UCSD-AML1 (cell line): ENCODE results near the gene CPHXL.
A peak's percentile ranks its signal among the peaks of the same experiment; 100 is the strongest.

ENCODE experiments used
- DNase-seq: peaks from one replicate; lab custom pipeline; 2025; ENCODE audit not compliant: unreplicated experiment; lab: John Stamatoyannopoulos, UW

The CPHXL gene

DNA sequence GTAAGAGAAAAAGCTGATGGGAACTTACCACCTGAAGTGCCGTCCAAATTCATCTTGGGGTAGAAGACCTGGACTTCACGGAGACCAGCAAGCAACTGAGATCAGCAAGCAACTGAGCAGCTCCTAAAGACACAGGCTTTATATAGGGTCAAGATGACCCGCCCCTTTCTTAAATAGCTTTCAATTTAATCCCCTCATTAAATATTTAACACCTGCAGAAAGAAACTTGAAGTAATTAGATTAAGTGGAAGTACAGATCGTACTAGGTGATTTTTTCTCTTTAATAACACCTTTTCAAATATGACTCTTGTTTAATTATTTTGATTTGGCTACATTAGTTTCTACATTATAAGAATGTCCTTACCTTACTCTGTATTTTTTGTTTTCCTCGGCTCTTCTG, at the start of gene CPHXL:
Gene CPHXL, minus strand, starts transcription at position 101 of the 400 bp plus-strand sequence. Its CDS starts 48 bp downstream, at position 53.
- DNase-seq, result no peak

DNA sequence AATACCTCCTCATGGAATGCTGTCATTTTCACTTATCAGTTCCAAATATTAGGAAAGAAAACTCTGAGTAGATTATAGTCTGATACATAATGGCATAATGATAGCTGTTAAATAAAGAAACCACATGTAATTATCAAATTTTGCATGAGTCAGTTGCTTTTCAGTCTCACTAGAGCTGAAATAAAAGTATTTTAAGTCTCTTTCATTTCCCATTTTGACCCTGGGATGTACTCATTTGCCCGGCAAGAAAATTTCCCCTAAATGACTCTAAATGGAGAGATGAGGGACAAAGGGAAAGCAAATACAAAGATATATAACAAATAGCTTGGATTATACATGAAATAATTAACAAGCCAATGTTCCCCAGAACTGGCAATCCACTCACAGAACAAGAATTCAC, 47.9 kb upstream of the CPHXL start:
- no peak for DNase-seq

DNA sequence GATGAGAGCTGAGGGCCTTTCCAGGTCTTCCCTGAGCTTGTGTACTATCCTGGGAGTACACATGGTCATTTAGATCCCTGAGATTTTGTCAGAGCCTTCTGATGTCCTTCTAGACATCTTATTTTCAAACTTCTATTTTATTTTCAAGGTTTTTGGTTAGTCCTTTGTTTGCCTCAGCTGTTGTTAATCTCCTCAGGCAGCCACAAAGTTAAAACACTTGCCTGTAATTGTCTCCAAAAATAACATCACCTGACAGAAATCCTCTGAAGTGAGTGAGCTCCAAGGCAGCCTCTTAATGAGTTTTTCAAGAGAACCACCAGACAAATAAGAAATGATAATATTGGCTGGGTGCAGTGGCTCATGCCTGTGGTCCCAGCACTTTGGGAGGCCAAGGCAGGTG, 43.8 kb upstream of the CPHXL start:
- DNase-seq, result no peak

DNA sequence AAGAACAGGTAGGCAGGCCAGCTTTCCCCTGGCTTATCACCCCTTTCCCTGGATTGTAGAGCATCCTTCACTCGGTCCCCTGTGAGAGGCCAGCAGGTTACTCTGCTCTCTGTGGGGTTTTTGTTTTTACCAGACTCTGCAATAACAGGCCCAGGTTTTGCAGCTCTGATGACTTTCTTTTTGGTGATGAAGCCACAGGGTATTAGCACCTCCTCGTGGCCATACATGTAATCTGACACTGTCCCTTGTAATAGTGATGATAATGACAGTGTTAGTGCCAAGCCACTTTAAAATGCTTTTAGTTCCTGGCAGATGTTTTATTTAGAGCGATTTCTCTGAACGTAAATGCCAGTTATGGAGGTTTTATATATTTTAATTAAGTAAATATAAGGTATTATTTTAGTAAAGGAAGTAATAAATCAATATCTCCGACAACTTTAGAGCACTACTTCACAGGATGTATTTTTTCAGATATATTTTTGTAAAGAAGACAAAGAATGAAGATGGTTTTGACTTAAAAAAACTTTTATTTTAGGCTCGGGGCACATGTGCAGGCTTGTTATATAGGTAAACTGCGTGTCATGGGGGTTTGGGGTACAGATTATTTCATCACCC, 38.0 kb upstream of the CPHXL start:
- peak; percentile 18 for DNase-seq

DNA sequence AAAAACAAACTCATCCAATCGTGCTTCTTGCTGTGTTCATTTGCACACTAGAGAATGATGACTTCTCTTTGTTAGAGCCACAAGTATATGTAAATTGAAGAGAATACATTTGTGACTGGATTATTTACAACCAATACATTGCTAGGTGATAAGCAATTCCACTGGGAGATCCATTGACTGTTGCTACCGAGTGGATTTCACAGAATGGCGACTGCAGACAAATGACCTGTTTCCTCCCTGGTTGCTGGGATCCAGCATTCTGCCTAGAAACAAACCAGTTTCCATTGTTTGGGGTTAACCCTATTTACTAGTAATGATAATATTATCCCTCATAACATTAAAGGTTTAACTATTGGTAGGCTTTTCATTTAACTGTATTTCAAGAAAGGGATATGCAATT, 36.9 kb upstream of the CPHXL start:
- DNase-seq, result no peak

DNA sequence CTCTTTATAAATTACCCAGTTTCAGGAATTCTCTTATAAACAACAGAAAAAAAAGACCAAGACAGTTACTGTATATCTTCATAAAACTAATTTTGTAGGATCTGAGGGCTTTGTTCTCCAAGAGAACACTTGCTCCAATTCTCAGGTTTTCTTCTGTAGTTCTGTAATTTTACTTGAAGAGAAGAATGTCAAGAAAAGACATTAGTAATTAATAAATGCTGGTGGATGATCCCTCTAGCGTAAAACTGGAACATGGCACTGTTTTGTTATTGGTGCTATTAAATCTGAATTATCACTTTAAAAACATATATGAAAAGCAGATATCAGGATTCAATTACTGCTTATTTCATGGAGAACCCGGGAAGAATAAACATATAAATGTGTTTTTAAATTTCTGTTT, 36.5 kb upstream of the CPHXL start:
- DNase-seq, result no peak

DNA sequence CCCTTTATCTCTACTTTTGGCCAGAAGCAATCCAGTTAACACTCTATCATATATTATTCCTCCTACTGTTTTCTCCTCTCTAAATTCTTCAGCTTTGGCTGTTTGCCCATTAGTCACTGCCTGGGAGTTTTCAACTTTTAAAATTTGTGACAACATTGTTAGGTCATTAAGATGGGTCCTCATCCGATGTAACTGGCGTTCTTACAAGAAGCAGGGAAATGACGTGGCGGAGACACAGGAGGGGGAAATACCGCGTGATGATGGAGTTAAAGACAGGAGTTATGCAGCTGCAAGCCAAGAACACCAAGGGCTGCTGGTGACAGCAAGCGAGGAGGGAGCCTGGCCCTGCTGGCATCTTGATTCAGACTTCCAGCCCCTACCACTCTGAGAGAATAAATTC, 34.8 kb upstream of the CPHXL start:
- DNase-seq, result no peak

DNA sequence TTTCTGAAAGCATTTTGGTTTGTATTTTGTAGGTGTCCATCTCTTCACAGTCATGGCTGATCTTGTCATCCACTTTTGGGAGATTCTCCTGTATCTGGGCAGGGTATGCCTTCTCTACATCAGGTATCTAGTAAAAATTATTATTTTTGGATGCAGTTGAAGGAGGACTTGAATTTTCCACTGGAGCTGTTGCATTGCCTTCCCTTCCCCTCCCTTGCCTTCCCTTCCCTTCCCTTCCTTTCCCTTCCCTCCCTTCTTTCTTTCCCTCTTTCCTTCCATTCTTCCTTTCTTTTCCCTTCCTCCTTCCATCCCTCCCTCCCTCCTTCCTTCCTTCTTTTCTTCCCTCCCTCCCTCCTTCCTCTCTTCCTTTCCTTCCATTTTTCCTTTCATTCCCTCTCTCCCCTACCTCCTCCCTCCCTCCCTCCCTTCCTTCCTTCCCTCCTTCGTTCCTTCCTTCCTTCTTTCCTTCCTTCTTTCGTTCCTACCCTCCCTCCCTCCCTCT, 33.8 kb upstream of the CPHXL start:
- no peak for DNase-seq

DNA sequence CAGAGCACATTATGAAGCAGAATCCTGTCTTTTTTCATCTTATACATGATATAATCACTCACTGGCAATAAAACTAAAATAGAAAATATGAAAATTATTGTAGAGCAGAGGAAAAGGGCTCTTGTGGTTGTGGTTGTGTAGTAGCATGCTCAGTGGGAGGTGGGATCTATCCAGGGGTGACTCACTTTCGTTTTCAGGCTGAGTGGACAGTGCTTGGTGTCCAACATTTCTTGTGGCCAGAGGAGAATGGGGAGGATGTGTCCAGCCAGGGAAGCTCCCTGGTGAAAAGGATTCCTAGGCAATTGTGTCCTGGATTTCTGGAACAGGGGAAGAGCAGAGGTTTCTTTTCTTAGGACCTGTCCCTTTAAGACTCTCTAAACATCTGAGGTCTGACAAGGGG, 31.9 kb upstream of the CPHXL start:
- DNase-seq, result no peak

DNA sequence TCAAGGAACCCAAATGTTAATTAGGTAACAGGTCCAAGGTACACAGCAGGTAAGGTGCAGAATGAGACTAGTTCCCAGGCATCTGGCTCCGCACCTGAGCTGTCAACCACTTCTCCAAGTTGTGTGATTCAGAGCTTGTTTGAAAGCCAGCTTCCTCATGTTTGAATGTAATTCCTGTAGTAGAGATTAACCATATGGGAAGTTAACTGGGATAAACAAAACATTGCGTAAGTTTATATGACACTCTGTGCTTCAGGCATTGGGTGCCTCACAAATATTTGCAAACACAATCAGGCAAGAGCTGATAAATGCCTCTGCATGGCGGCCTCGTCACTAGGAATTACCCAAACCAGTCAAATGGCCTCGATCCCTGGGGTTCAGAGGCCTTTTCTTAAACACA, 27.9 kb upstream of the CPHXL start:
- DNase-seq, result no peak

DNA sequence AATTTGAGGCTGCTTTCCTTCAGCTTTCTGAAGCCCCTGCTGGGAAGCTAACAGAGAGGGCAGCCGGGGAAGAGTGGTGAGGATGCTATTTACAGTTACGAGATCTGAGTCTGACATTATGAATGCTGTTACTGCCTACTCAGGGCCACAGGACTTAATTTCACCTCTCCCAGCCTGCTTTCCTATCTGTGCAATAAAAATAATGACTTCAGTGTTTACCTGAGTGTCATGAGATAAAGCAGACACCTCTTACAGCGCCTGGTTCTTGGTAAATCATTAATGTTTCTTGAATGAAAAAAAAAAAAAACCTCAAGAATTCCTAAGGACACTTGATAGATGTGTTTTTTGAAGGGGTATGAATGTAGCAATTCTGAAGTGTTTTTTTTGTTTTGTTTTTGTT, 24.2 kb upstream of the CPHXL start:
- DNase-seq, result no peak

DNA sequence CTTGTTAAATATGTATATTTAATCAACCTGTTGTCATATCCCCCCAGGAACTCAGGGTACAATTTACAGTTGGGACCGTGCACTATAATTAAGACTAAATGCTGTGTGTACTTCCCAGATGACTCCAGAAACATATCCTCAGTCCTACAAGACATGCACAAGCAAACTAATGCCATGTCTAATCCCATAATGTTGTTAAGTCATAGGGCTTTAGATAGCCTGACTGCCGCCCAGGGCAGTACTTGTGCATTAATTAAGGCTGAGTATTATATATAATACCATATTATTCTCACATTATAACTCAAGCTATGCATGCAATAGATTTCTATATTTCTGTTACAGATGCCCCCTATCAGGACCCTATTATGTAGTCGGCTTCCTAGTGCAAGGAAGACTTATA, 20.1 kb upstream of the CPHXL start:
- no peak for DNase-seq

DNA sequence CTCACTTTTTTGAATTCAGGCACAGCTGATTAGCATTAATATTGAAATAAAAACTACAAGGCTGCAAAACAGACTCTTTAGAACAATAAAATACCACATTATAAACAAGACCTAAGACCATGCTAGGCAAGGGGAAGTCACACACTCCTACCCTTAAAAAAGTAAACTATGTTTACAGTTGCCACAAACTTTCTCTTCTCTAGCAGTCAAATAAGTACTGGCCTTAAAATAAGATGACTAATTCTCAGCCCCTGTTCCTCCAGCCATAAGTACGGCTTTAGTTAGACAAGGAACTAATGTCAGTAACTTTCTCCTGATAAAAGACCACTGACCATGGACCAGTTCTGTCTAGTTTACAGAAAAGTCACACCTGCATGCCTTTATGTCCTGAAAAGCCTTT, 19.5 kb upstream of the CPHXL start:
- no peak for DNase-seq

DNA sequence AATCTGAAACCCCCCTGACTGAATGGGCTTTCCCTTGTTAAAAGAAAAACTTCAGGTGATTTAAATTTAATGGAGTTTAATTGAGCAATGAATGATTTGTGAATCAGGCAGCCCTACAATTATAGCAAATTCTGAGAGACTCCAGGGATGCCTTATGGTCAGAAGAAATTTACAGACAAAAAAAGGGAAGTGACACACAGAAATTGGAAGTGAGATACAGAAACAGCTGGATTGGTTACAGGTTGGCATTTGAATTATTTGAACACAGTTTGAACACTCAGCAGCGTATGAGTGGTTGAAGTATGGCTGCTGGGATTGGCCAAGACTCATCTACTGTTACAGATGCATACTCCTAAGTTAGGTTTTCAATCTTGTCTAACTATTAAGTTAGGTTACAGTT, 19.0 kb upstream of the CPHXL start:
- DNase-seq, result no peak

DNA sequence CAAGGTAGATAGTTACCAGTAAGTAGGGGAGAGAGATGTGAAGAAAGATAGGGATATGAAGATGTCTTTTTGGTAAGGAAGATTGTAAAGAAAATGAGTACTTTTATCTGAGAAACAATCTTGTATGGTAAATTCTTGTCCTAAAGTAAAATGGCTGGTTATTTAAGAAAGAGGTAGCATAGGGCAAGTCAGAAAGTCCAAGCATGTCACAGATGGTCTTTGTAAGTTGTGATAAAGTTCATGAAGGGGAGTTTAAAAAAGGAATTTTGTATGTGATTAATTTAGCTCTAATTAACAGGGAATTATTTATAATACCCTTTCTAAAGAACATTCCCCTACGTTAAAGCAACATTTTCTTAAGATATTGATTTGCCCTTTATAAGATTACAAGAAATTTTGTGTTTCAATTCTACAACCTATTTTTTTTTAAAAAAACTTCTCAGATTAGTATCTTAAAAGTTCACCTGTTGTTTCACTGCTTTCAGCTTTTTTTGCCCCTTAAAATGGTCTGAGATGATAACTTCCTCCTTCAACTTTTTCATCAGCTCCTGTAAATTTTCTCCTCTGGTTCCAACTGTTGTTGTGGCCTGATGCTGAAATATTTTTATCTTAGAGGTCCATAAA, 16.2 kb upstream of the CPHXL start:
- DNase-seq, result no peak

DNA sequence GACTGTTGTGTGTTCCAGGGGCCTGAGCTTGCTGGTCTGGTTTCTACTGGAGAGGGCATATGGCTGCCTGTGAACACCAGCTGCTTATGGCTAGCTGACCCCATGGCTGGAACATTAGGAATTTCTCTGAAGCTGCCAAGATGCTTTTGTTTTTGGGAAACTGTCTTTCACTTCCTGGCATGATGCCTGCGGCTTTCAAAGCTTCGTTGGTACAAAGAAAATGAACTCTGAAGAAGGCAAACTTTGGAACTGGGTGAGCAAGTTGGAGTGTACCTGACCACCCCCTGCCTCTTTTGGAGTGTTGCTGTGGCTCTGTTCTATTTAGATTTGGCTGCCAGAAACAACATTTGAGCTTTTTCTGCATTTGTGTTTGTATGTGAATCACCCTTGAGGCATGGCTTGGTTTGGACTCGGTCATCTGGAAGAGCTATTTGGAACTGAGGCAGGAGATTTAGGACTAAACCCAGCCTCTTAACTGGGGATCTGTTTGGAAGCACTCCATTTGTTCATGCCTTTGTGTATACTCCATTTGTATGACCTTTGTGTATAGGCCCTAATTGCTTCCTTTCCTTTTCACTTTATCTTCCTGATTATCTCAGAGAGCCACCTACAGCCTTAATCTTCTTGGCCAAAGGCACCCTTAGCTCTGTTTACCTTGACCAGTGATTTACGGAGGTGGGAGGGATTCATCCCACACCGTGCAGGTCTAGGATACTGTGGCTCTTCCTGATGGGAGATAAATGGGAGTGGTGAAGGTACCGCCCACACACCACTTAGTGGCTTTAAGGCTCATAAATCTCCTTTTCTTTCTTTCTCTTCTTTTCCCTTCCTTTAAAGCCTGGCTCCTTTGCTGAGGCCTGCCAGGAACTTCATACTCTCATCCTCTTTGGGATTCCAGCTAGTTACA, 7.3 kb upstream of the CPHXL start:
- DNase-seq, result no peak

DNA sequence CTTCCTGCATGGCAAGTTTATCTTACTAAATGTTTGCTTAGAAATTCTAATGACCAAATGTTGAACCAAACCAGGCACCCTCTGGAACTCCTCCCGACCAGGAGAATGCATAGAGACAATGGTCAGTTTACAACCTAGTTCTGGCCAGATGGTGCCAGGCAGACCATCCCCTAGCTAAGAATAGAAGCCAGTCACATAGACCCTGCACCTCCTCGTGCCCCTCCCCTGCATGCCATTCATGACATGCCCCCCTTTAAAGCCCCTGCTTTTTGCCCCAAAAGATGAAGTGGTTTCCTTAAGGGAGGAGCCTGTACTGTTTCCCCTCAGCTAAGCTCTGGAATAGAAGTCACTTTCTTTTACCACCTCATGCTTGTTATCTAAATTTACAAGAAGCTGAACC, 6.6 kb upstream of the CPHXL start:
- DNase-seq, result no peak

DNA sequence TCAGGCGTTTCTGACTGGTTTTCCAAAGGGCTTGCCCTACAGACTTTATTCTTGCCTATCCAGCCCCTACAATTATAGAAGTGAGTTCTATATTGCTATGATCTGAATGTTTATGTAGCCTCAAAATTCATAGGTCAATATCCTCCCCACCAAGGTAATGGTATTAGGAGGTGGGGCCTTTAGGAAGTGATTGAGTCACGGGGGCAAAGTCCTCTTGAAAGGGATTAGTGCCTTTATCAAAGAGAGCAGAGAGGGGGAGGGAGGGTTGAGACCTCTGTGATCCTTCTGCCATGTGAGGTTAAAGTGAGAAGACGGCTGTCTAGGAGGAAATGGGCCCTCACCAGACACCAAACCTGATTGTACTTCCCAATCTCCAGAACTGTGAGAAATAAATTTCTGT, 931 bp upstream of the CPHXL start:
- no peak for DNase-seq

DNA sequence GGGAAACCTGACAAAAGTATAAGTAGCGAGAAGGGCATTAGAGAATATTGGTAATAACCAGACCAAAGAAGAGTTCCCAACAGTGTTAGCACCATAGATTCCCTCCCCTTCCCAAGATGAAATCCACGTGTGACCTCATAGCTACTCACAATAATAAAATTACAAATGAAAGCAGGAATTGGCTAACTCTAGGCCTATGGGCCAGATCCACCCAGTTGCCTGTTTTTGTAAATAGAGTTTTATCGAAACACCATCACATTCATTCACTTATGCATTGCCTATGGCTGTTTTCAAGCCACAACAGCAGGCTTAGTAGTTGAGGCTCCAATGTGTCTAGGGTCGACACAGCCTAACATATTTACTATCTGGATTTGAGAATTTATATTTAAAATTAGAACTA, 7.8 kb downstream of the CPHXL start:
- no peak for DNase-seq

DNA sequence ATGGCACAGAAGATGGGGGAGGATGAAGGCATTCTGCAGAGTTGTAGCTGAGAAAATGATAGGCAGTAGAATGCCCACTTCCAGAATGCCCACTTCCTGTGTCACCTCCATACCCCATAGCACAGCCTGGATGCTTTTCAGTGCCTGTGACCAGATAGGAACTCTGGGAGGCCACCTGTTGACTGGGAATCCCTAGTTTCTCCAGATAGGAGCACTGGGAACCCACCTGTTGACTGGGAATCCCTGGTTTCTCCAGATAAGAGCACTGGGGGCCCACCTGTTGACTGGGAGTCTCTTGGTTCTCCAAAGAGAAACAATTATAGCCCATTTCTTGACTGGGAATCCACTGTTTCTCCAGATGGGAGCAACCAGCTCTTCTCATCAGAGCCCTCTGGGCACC, 11.6 kb downstream of the CPHXL start:
- no peak for DNase-seq

DNA sequence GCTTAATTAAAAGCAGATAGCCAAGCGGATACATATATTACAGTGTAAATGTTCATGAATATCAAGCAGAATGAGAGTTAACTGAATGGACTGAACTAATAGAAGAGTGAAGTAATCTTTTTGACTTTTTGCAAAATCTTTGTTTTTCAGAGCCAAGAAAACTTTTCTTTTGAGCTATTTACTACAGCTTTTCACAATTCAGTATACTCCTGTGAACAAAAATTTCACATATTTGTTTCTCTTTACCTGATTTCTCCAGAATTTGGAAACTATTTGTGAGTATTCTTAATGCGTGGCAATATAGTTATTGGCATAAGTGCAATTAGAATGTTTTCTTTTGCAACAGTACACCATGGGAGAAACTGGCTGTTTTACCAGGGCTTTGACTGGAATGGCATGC, 15.9 kb downstream of the CPHXL start:
- no peak for DNase-seq

DNA sequence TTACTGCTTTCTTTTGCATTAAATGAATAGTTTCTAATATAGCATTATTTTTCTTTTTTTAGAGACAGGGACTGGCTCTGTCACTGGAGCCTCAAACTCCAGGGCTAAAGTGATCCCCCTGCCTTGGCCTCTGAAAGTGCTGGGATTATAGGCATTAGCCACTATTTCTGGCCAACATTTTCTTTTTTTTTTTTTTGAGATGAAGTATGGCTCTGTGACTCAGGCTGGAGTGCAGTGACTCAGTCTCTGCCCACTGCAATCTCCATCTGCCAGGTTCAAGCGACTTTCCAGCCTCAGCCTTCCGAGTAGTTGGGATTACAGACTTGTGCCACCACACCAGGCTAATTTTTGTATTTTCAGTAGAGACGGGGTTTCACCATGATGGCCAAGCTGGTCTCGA, 23.0 kb downstream of the CPHXL start:
- no peak for DNase-seq
